Activated CD4-positive, alpha-beta T cell treated with anti-CD3 and anti-CD28 coated beads, Interleukin-10, Interleukin-2, amounts not matched to agents 100 ng/mL and 50 ng/mL, durations not matched to agents 16 hours and 8 hours (primary cell): Measurements from ENCODE around the gene KLHL26.
A peak's percentile ranks its signal among the peaks of the same experiment; 100 is the strongest.
"Not testable (repeated sequence)": the region's sequence is repeated elsewhere in the genome, so short reads cannot be mapped to it uniquely, and the experiment has no call there.

Source experiments
- DNase-seq: peaks from one replicate; pipeline ENCODE4 v3.0.0-alpha.2; 2020

KLHL26 gene

GRCh38 chr19:18667531-18668251 lies 30.9 kb downstream of the KLHL26 start:
- DNase-seq: no peak

GRCh38 chr19:18668252-18668631 lies 31.4 kb downstream of the KLHL26 start:
- no peak for DNase-seq

GRCh38 chr19:18668744-18669523 lies 32.1 kb downstream of the KLHL26 start:
- no peak for DNase-seq

GRCh38 chr19:18669524-18669817 lies 32.6 kb downstream of the KLHL26 start:
- no peak for DNase-seq

- DNase-seq: no peak
Measured at GRCh38 chr19:18669883-18670282, 33.1 kb downstream of the KLHL26 start.

- DNase-seq: no peak
Measured at GRCh38 chr19:18670312-18670711, 33.5 kb downstream of the KLHL26 start.

GRCh38 chr19:18671303-18672043 lies 34.6 kb downstream of the KLHL26 start:
- no peak for DNase-seq

- DNase-seq: no peak
Measured at GRCh38 chr19:18672044-18672451, 35.2 kb downstream of the KLHL26 start.

- no peak for DNase-seq
Measured at GRCh38 chr19:18672606-18673337, 35.9 kb downstream of the KLHL26 start.

GRCh38 chr19:18674616-18675015 lies 37.8 kb downstream of the KLHL26 start:
- no peak for DNase-seq

GRCh38 chr19:18675779-18676178 lies 39.0 kb downstream of the KLHL26 start:
- DNase-seq: no peak

GRCh38 chr19:18676692-18677091 lies 39.9 kb downstream of the KLHL26 start:
- DNase-seq: no peak

- DNase-seq: no peak
Measured at GRCh38 chr19:18677156-18677555, 40.3 kb downstream of the KLHL26 start.

GRCh38 chr19:18680148-18680547 lies 43.3 kb downstream of the KLHL26 start:
- not testable (repeated sequence) for DNase-seq

- no peak for DNase-seq
Measured at GRCh38 chr19:18682807-18683108, 45.9 kb downstream of the KLHL26 start.

- DNase-seq: peak; percentile 94
Measured at GRCh38 chr19:18683109-18683957, 46.5 kb downstream of the KLHL26 start, which contains the start of gene CRTC1. Gene CRTC1, plus strand, starts transcription at chr19:18683680. Its CDS starts 23 bp downstream, at chr19:18683703.

- no peak for DNase-seq
Measured at GRCh38 chr19:18683958-18684641, 47.3 kb downstream of the KLHL26 start.

GRCh38 chr19:18684642-18684993 lies 47.8 kb downstream of the KLHL26 start:
- DNase-seq: no peak

GRCh38 chr19:18685597-18686190 lies 48.9 kb downstream of the KLHL26 start:
- DNase-seq: no peak

- no peak for DNase-seq
Measured at GRCh38 chr19:18687740-18688465, 51.1 kb downstream of the KLHL26 start.

GRCh38 chr19:18696023-18696422 lies 59.2 kb downstream of the KLHL26 start:
- no peak for DNase-seq
